Endothelial cell of umbilical vein (primary cell): ENCODE results near the gene SERTAD1. TPM values are rescaled to one million over a fixed set of nuclear protein-coding genes. Genes with fewer than 3 reads are reported as not detected.

ENCODE experiments used
- BruUV-seq: library from RNA; stranded (reverse); fragments of 400-500 nt; replicated peaks from 2 replicates; lab custom pipeline; 2021; lab: Mats Ljungman, UMichigan
- CTCF ChIA-PET: fragments of 300-600, 350-600 bp; sonication (Branson Sonifier 250); formaldehyde crosslinking; loops from one replicate; lab custom pipeline; 2021; ENCODE audit warnings: antibody characterized with exemption, inconsistent platforms; lab: Charles Lee
- POLR2A ChIA-PET: fragments of 300-600, 350-600 bp; sonication (Branson Sonifier 250); formaldehyde crosslinking; loops from one replicate; lab custom pipeline; 2021; ENCODE audit warnings: antibody characterized with exemption, inconsistent platforms; lab: Charles Lee
- DNase-seq: peaks from one replicate; pipeline ENCODE4 v3.0.0-alpha.2; 2011; ENCODE audit warnings: low read depth, low spot score
- FAIRE-seq: peaks from 2 replicates; lab custom pipeline; 2011; peaks lifted over from hg19 to GRCh38; lab: Jason Lieb, UNC
- H2AFZ ChIP-seq: 2 replicates; pipeline ENCODE4 v1.6.0; 2012; ENCODE audit warnings: low read depth, low read length, control low read depth, inconsistent platforms
- H3K27ac ChIP-seq: 2 replicates; pipeline ENCODE4 v1.5.1; 2011; ENCODE audit warnings: low read depth, mild to moderate bottlenecking, control low read depth, low read length, moderate library complexity; ENCODE audit not compliant: insufficient read depth
- H3K27me3 ChIP-seq, 2 experiments: 2 replicates each; pipeline versions ENCODE4 v1.6.0 to v1.6.1; 2011; ENCODE audit warnings: low read length in 2 of 2, mixed read lengths in 1 of 2; ENCODE audit not compliant: control insufficient read depth in 2 of 2, insufficient read depth in 2 of 2
- H3K36me3 ChIP-seq, 2 experiments: 2 replicates in 1 of 2; 3 replicates in 1 of 2; pipeline ENCODE4 v1.5.1; 2011; ENCODE audit warnings: low read length in 2 of 2, mild to moderate bottlenecking in 1 of 2, moderate library complexity in 1 of 2; ENCODE audit not compliant: control insufficient read depth in 2 of 2, insufficient read depth in 2 of 2; ENCODE audit errors: extremely low read depth in 1 of 2
- H3K4me1 ChIP-seq: 3 replicates; pipeline ENCODE4 v1.5.1; 2011; ENCODE audit warnings: mild to moderate bottlenecking, low read length; ENCODE audit not compliant: control insufficient read depth, insufficient read depth; ENCODE audit errors: extremely low read depth
- H3K4me2 ChIP-seq: 2 replicates; pipeline ENCODE4 v1.6.1; 2011; ENCODE audit warnings: low read length, control low read depth, mixed read lengths; ENCODE audit not compliant: insufficient read depth
- H3K4me3 ChIP-seq, 3 experiments: fragments of 200-600 bp in 1 of 3; sonication (generic), shearing (Covaris generic) in 1 of 3; replicated peaks in 1 of 3; 2 replicates each; pipeline ENCODE4 v1.5.1; 2011 to 2016; ENCODE audit warnings: control low read depth in 3 of 3, low read length in 3 of 3, mild to moderate bottlenecking in 2 of 3, inconsistent platforms in 1 of 3, low read depth in 1 of 3, moderate library complexity in 1 of 3; ENCODE audit not compliant: insufficient read depth in 1 of 3
- H3K79me2 ChIP-seq: 2 replicates; pipeline ENCODE4 v1.6.0; 2012; ENCODE audit warnings: low read length, inconsistent platforms; ENCODE audit not compliant: control insufficient read depth, insufficient read depth
- H3K9ac ChIP-seq: replicated peaks from 2 replicates; pipeline ENCODE3; 2011; ENCODE audit warnings: low read length, control low read depth; ENCODE audit not compliant: insufficient read depth; ENCODE audit errors: extremely low read depth
- H3K9me1 ChIP-seq: replicated peaks from 3 replicates; pipeline ENCODE4 v1.6.0; 2011; ENCODE audit warnings: mild to moderate bottlenecking, low read length; ENCODE audit not compliant: control insufficient read depth, insufficient read depth; ENCODE audit errors: extremely low read depth
- H3K9me3 ChIP-seq: replicated peaks from 2 replicates; pipeline ENCODE4 v1.5.1; 2012; ENCODE audit warnings: low read length, inconsistent platforms; ENCODE audit not compliant: control insufficient read depth, insufficient read depth
- H4K20me1 ChIP-seq: replicated peaks from 2 replicates; pipeline ENCODE3; 2011; ENCODE audit warnings: mild to moderate bottlenecking, low read length; ENCODE audit not compliant: control insufficient read depth, insufficient read depth; ENCODE audit errors: extremely low read depth
- FOS ChIP-seq: IDR thresholded peaks from 2 replicates; pipeline ENCODE4 v1.6.1; 2011; ENCODE audit warnings: mild to moderate bottlenecking, low read length, moderate library complexity, borderline replicate concordance; ENCODE audit not compliant: insufficient read depth
- JUN ChIP-seq: IDR thresholded peaks from 2 replicates; pipeline ENCODE4 v1.6.1; 2011; ENCODE audit warnings: borderline replicate concordance, low read depth; ENCODE audit not compliant: insufficient read length, insufficient read depth
- MYC ChIP-seq: IDR thresholded peaks from one replicate; pipeline ENCODE4 v1.6.1; 2011; ENCODE audit warnings: mild to moderate bottlenecking, low read depth, low read length
- POLR2AphosphoS5 ChIP-seq: IDR thresholded peaks from 2 replicates; pipeline ENCODE4 v1.6.1; 2012; ENCODE audit warnings: low read depth, mild to moderate bottlenecking, control low read depth, low read length, moderate library complexity; ENCODE audit not compliant: insufficient read depth
- dilution Hi-C: fragments of 300-500 bp; cut with MboI; formaldehyde crosslinking; loops from one replicate; pipeline ENCODE4 v1.15.0; 2019; ENCODE audit warnings: low sequenced_read_pairs; ENCODE audit not compliant: extremely low pct_ligation_motif_present
- intact Hi-C: fragments of 100-400 bp; cut with micrococcal nuclease; formaldehyde crosslinking; loops from one replicate; pipeline ENCODE4 v1.10.0; 2022
- polyA plus RNA-seq, 4 experiments: library from polyadenylated mRNA; depleted of rRNA in 3 of 4; stranded (reverse) in 3 of 4; unstranded in 1 of 4; fragments of >200 nt; gene quantifications; 2 replicates each; pipeline versions ENCODE4 v1.2.1 to v1.2.3, GENCODE V29; 2011 to 2012; ENCODE audit warnings: missing spikeins in 1 of 4
- total RNA-seq: library from RNA; stranded (reverse); gene quantifications from 2 replicates; pipeline ENCODE4 v1.2.3, GENCODE V29; 2021
- TF ChIP-seq, protein P1 (sequence below): IDR thresholded peaks from 2 replicates; pipeline ENCODE4 v1.6.1; 2011; ENCODE audit not compliant: insufficient read depth, insufficient read length
- TF ChIP-seq, protein P2 (sequence below), 2 donors: IDR thresholded peaks; 1 replicate in 1 of 2; 2 replicates in 1 of 2; pipeline ENCODE4 v1.5.1; 2011; ENCODE audit warnings: low read length in 2 of 2, mild to moderate bottlenecking in 2 of 2, moderate library complexity in 2 of 2, control low read depth in 1 of 2, inconsistent platforms in 1 of 2, low read depth in 1 of 2; ENCODE audit not compliant: insufficient read depth in 1 of 2; ENCODE audit errors: extremely low read depth in 1 of 2

SERTAD1 gene
- total and polyA plus RNA-seq, 2 donors (not counting 3 experiments of a cell fraction or from before 2014, with no cell fraction given): 8.8 to 15.3 TPM

DNA sequence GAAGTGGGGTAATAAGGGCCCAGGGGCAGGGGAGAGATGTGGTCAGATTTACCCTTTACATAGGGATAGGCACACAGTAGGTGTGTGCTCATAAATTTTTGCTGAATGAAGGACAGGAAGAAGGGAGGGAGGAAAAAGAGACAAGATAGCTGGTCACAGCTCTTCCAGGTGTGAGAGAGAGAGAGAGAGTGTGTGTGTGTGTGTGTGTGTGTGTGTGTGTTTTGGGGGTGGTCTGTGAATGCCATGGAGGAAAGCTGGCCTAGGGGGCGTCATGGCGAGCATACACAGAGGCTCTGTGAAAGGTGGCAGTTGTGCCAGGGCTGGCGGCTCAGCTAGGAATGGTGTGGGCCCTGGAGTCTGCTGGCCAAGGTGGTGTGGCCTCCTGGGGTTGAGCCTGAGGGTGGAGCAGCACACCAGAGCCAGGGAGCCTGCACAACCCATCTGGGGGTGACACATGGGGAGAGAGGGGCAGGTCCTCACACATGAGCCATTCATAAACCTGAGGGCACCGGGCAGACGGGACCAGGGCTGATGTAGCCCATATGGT is 6.7 kb downstream of the SERTAD1 start:
- POLR2A ChIA-PET: no interaction called here
- TF ChIP-seq, protein P1, sequence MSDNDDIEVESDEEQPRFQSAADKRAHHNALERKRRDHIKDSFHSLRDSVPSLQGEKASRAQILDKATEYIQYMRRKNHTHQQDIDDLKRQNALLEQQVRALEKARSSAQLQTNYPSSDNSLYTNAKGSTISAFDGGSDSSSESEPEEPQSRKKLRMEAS: no peak
- TF ChIP-seq FOS (no peak), JUN (no peak), MYC (no peak), POLR2AphosphoS5 (no peak)
- TF ChIP-seq, protein P2, sequence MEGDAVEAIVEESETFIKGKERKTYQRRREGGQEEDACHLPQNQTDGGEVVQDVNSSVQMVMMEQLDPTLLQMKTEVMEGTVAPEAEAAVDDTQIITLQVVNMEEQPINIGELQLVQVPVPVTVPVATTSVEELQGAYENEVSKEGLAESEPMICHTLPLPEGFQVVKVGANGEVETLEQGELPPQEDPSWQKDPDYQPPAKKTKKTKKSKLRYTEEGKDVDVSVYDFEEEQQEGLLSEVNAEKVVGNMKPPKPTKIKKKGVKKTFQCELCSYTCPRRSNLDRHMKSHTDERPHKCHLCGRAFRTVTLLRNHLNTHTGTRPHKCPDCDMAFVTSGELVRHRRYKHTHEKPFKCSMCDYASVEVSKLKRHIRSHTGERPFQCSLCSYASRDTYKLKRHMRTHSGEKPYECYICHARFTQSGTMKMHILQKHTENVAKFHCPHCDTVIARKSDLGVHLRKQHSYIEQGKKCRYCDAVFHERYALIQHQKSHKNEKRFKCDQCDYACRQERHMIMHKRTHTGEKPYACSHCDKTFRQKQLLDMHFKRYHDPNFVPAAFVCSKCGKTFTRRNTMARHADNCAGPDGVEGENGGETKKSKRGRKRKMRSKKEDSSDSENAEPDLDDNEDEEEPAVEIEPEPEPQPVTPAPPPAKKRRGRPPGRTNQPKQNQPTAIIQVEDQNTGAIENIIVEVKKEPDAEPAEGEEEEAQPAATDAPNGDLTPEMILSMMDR (IDR thresholded peaks at IDR 0.05; ENCODE audit: extremely low read depth in 1 of 2, insufficient read depth in 1 of 2, low read depth in 1 of 2, low read length in 2 of 2): no peak
- CTCF ChIA-PET: interaction anchor here (3.7 kb wide), 1 partner anchor 46 kb away, joined by 43 read pairs; the partner anchor contains the start of genes BLVRB and SPTBN4
- H3K9ac ChIP-seq: no peak overlapping the region
- no peaks in the 10 kb centered on the region for H3K9me3 ChIP-seq
- no peaks in the 10 kb centered on the region for H3K9me1 ChIP-seq
- dilution Hi-C loops: no loop called here
- no peak overlapping the region for H3K4me3 ChIP-seq
- FAIRE-seq (no peak), DNase-seq (no peak)
- no TSS peak for BruUV-seq
- peaks cover 21% of the 10 kb centered on the region for H3K4me1 ChIP-seq
- no peaks in the 10 kb centered on the region for H3K27me3 ChIP-seq
- intact Hi-C loops: no loop called here
- H3K27ac ChIP-seq: no peak overlapping the region
- peaks cover 20% of the 10 kb centered on the region for H3K79me2 ChIP-seq
- no peak overlapping the region for H2AFZ ChIP-seq
- peaks cover 8 to 9% of the 10 kb centered on the region in 2 experiments for H3K36me3 ChIP-seq
- H4K20me1 ChIP-seq: no peaks in the 10 kb centered on the region
- no peak overlapping the region for H3K4me2 ChIP-seq
